HL-60 (cell line): ENCODE measurements around the gene OR1F1.

ENCODE experiments used
- DNase-seq, 2 experiments: peaks; one replicate each; pipeline ENCODE4 v3.0.0-alpha.2; 2010 to 2020; ENCODE audit warnings: low read depth in 1 of 2, low spot score in 1 of 2
- H3K27ac ChIP-seq: fragments of 250-450 bp; sonication (Bioruptor Pico); replicated peaks from 2 replicates; pipeline ENCODE4 v1.5.1; 2020; ENCODE audit warnings: mild to moderate bottlenecking, moderate library complexity
- H3K27me3 ChIP-seq: fragments of 250-450 bp; sonication (Bioruptor Pico); 2 replicates; pipeline ENCODE4 v1.5.1; 2021; ENCODE audit warnings: mild to moderate bottlenecking, moderate library complexity; ENCODE audit not compliant: insufficient read depth, poor library complexity, severe bottlenecking
- H3K4me3 ChIP-seq: replicated peaks from 2 replicates; pipeline ENCODE4 v1.5.1; 2011; ENCODE audit warnings: mild to moderate bottlenecking, control low read depth, low read length; ENCODE audit not compliant: insufficient read depth
- GABPA ChIP-seq: IDR thresholded peaks from 2 replicates; pipeline ENCODE4 v1.6.1; 2012; ENCODE audit warnings: low read depth
- POLR2AphosphoS5 ChIP-seq: IDR thresholded peaks from 2 replicates; pipeline ENCODE4 v1.6.1; 2012; ENCODE audit warnings: low read depth
- SPI1 ChIP-seq: IDR thresholded peaks from 2 replicates; pipeline ENCODE4 v1.6.1; 2012; ENCODE audit warnings: low read depth, mild to moderate bottlenecking, borderline replicate concordance
- TF ChIP-seq, protein P1 (sequence below): IDR thresholded peaks from one replicate; pipeline ENCODE4 v1.5.1; 2011; ENCODE audit warnings: low read length, control low read depth, inconsistent platforms; ENCODE audit not compliant: insufficient read depth
- TF ChIP-seq, protein P2 (sequence below): IDR thresholded peaks from 2 replicates; pipeline ENCODE4 v1.6.1; 2012; ENCODE audit warnings: low read depth; ENCODE audit not compliant: insufficient replicate concordance

The OR1F1 gene

DNA sequence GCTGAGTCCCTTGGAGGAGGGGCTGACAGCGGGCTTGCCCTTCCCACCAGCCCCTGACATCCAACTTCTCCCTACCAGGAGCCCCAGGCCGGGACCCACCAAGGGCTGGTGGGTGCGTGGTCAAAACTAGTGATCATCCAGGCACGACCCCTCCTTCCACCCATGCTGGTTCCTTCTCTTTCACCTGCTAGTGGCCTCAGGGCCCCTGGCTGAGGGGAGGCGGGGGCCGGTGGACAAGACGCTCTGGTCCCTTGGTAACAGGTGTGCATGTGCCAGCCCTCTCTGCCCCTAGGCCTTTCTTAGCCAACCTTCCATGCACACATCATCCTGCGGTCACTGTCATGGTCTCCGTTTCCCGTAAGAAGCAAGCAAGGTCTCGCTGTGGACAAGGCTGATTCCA, 44.8 kb upstream of the OR1F1 start:
- H3K27ac ChIP-seq: no peak overlapping the region
- DNase-seq: no peak
- H3K4me3 ChIP-seq: no peak overlapping the region
- no peaks in the 10 kb centered on the region for H3K27me3 ChIP-seq
- no peak for TF ChIP-seq SPI1
- TF ChIP-seq, protein P1, sequence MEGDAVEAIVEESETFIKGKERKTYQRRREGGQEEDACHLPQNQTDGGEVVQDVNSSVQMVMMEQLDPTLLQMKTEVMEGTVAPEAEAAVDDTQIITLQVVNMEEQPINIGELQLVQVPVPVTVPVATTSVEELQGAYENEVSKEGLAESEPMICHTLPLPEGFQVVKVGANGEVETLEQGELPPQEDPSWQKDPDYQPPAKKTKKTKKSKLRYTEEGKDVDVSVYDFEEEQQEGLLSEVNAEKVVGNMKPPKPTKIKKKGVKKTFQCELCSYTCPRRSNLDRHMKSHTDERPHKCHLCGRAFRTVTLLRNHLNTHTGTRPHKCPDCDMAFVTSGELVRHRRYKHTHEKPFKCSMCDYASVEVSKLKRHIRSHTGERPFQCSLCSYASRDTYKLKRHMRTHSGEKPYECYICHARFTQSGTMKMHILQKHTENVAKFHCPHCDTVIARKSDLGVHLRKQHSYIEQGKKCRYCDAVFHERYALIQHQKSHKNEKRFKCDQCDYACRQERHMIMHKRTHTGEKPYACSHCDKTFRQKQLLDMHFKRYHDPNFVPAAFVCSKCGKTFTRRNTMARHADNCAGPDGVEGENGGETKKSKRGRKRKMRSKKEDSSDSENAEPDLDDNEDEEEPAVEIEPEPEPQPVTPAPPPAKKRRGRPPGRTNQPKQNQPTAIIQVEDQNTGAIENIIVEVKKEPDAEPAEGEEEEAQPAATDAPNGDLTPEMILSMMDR: no peak
- no peak for TF ChIP-seq GABPA
- no peak for TF ChIP-seq POLR2AphosphoS5
- TF ChIP-seq, protein P2, sequence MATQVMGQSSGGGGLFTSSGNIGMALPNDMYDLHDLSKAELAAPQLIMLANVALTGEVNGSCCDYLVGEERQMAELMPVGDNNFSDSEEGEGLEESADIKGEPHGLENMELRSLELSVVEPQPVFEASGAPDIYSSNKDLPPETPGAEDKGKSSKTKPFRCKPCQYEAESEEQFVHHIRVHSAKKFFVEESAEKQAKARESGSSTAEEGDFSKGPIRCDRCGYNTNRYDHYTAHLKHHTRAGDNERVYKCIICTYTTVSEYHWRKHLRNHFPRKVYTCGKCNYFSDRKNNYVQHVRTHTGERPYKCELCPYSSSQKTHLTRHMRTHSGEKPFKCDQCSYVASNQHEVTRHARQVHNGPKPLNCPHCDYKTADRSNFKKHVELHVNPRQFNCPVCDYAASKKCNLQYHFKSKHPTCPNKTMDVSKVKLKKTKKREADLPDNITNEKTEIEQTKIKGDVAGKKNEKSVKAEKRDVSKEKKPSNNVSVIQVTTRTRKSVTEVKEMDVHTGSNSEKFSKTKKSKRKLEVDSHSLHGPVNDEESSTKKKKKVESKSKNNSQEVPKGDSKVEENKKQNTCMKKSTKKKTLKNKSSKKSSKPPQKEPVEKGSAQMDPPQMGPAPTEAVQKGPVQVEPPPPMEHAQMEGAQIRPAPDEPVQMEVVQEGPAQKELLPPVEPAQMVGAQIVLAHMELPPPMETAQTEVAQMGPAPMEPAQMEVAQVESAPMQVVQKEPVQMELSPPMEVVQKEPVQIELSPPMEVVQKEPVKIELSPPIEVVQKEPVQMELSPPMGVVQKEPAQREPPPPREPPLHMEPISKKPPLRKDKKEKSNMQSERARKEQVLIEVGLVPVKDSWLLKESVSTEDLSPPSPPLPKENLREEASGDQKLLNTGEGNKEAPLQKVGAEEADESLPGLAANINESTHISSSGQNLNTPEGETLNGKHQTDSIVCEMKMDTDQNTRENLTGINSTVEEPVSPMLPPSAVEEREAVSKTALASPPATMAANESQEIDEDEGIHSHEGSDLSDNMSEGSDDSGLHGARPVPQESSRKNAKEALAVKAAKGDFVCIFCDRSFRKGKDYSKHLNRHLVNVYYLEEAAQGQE: no peak

DNA sequence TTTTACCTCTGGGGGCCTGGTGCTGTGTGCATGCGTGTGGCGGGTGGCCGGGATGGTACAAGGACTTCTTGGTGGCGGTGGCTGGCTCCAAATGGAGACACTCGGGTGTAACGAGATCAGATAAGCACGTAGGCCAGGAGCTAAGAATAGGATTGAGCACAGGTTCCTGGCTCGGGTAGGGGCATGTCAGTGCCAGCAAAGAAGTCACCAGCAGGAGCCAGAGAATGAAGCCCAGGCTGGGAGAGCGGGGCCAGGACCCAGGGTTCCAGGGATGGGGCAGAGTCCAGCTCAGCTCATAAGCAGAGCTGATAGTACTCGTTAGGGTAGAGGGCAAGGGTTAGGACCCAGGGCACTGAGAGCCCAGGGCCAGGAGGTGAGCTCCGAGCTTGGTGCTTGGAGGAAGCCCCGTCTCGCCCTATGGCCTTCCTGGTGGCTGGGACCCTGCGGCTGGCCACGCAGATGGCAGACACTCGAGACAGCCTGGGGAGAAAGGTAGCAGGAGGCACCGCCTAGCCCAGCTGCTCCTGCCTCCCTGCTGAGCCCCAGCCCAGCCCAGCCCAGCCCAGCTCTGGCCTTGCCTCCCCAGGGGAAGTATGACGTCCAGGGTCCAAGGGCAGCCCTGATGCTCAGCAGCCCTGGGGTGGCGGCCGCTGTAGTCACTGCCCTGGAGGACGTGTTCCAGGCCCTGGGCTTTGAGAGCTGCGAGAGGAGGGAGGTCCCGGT, 44.2 kb upstream of the OR1F1 start:
- no peak overlapping the region for H3K27ac ChIP-seq
- DNase-seq: no peak
- TF ChIP-seq, protein P2: no peak
- TF ChIP-seq SPI1 (no peak), GABPA (no peak), POLR2AphosphoS5 (no peak)
- TF ChIP-seq, protein P1: no peak

DNA sequence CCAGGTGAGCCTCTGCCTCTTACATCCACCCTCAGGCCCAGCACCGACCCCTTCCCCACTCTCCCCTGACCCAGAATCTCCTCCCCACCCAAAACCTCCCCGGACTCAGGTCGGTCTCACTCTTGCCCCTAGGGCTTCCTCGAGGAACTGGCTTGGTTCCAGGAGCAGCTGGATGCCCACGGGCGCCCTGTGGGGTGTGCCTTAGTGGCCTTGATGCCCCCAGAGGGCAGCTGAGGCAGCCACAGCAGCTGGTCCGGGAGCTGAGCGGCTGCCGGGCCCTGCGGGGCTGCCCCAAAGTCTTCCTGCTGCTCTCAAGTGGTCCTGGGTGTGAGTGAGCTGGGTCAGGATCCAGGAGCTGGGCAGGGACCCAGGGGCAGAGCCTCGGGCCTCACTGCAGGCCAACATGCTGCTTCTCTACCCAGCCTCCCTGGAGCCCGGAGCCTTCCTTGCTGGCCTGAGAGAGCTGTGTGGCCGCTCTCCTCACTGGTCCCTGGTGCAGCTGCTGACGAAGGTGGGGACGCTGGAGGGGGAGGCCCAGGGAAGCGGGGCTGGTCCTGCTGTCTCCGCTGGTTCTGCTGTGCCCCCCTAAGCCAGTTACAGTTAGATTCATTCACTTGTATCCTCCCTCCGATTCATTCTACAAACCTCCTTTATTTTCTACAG, 43.6 kb upstream of the OR1F1 start:
- TF ChIP-seq, protein P2: no peak
- no peak for TF ChIP-seq POLR2AphosphoS5
- TF ChIP-seq, protein P1: no peak
- no peak for TF ChIP-seq GABPA
- TF ChIP-seq SPI1: no peak
- Histone ChIP-seq H3K27ac (no peak overlapping the region), H3K4me3 (no peak overlapping the region), H3K27me3 (no peaks in the 10 kb centered on the region)
- no peak for DNase-seq

More for the DNA sequence above, 44.2 kb upstream of the OR1F1 start:
- Histone ChIP-seq H3K27me3 (no peaks in the 10 kb centered on the region), H3K4me3 (no peak overlapping the region)
